AG04449 (cell line): ENCODE results near the gene CRADD.
"Not testable (repeated sequence)": the region's sequence is repeated elsewhere in the genome, so short reads cannot be mapped to it uniquely, and the experiment has no call there.

Experiments used
- CTCF ChIA-PET: fragments of 350-600 bp; formaldehyde crosslinking; extraction: SDS; loops from one replicate; lab custom pipeline; 2021; ENCODE audit warnings: antibody characterized with exemption; lab: Yijun Ruan, JAX
- POLR2A ChIA-PET: fragments of 400-600, 350-600 bp; formaldehyde crosslinking; extraction: SDS; loops from one replicate; lab custom pipeline; 2020; ENCODE audit warnings: antibody characterized with exemption, inconsistent platforms; lab: Yijun Ruan, JAX
- DNase-seq: peaks from one replicate; pipeline ENCODE4 v3.0.0-alpha.2; 2010; ENCODE audit warnings: low read depth, low spot score
- H3K4me3 ChIP-seq: 2 replicates; pipeline ENCODE4 v1.5.1; 2011; ENCODE audit warnings: low read depth, mild to moderate bottlenecking, control low read depth, low read length
- CTCF ChIP-seq: IDR thresholded peaks from one replicate; pipeline ENCODE4 v1.5.1; 2011; ENCODE audit warnings: mild to moderate bottlenecking, moderate library complexity, low read length, control low read depth, inconsistent platforms; ENCODE audit not compliant: insufficient read depth; ENCODE audit errors: missing control alignments

CRADD gene

GRCh38 chr12:93639406-93639805 is 37.8 kb upstream of the CRADD start:
- TF ChIP-seq CTCF = no peak
- ChIA-PET POLR2A (no interaction called here), CTCF (no interaction called here)
- DNase-seq = no peak
- H3K4me3 ChIP-seq = no peak overlapping the region

GRCh38 chr12:93641380-93641779 is 35.8 kb upstream of the CRADD start:
- H3K4me3 ChIP-seq, POLR2A ChIA-PET, CTCF ChIA-PET, DNase-seq: not testable (repeated sequence)

GRCh38 chr12:93642751-93643150 is 34.4 kb upstream of the CRADD start:
- H3K4me3 ChIP-seq = no peak overlapping the region
- no peak for DNase-seq
- no peak for TF ChIP-seq CTCF
- ChIA-PET CTCF (no interaction called here), POLR2A (no interaction called here)

GRCh38 chr12:93645702-93646101 is 31.5 kb upstream of the CRADD start:
- ChIA-PET CTCF (interaction anchor here (1.1 to 1.5 kb wide), 2 partner anchors 9 to 77 kb away, joined by 3 to 5 read pairs; no protein-coding TSS in a partner anchor), POLR2A (no interaction called here)
- H3K4me3 ChIP-seq = no peak overlapping the region
- no peak for DNase-seq
- no peak for TF ChIP-seq CTCF

- ChIA-PET POLR2A (no interaction called here), CTCF (no interaction called here)
- no peak overlapping the region for H3K4me3 ChIP-seq
- DNase-seq = no peak
- TF ChIP-seq CTCF = no peak
These were observed 26.5 kb upstream of the CRADD start for GRCh38 chr12:93650626-93651025.

- CTCF ChIA-PET = interaction anchor here (1.2 kb wide), 1 partner anchor 30 kb away, joined by 4 read pairs; no protein-coding TSS in a partner anchor
- POLR2A ChIA-PET = no interaction called here
- no peak for DNase-seq
- TF ChIP-seq CTCF = no peak
- no peak overlapping the region for H3K4me3 ChIP-seq
These were observed 24.1 kb upstream of the CRADD start for GRCh38 chr12:93653079-93653478.

- no peak for TF ChIP-seq CTCF
- ChIA-PET CTCF (no interaction called here), POLR2A (no interaction called here)
- DNase-seq = no peak
- no peak overlapping the region for H3K4me3 ChIP-seq
These were observed 23.5 kb upstream of the CRADD start for GRCh38 chr12:93653712-93654111.
